Measurements from ENCODE around the gene LRRC34.

GRCh38 chr3:169855514-169855913 lies 42.8 kb upstream of the LRRC34 start:
- TF ChIP-seq POLR2AphosphoS5 (IDR thresholded peaks at IDR 0.05), result no peak
- TF ChIP-seq EP300 (IDR thresholded peaks at IDR 0.05), result no peak
- no peak for TF ChIP-seq POLR2A (IDR thresholded peaks at IDR 0.05)
